GM19452 (cell line): ENCODE results near the gene UNK.
A peak's percentile ranks its signal among the peaks of the same experiment; 100 is the strongest.

Experiments used
- ATAC-seq: cut with Tn5 transposase; IDR thresholded peaks from one replicate; pipeline ENCODE4 v1.9.1; 2021; ENCODE audit not compliant: unreplicated experiment

Gene UNK, protein sequence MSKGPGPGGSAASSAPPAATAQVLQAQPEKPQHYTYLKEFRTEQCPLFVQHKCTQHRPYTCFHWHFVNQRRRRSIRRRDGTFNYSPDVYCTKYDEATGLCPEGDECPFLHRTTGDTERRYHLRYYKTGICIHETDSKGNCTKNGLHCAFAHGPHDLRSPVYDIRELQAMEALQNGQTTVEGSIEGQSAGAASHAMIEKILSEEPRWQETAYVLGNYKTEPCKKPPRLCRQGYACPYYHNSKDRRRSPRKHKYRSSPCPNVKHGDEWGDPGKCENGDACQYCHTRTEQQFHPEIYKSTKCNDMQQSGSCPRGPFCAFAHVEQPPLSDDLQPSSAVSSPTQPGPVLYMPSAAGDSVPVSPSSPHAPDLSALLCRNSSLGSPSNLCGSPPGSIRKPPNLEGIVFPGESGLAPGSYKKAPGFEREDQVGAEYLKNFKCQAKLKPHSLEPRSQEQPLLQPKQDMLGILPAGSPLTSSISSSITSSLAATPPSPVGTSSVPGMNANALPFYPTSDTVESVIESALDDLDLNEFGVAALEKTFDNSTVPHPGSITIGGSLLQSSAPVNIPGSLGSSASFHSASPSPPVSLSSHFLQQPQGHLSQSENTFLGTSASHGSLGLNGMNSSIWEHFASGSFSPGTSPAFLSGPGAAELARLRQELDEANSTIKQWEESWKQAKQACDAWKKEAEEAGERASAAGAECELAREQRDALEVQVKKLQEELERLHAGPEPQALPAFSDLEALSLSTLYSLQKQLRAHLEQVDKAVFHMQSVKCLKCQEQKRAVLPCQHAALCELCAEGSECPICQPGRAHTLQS

DNA sequence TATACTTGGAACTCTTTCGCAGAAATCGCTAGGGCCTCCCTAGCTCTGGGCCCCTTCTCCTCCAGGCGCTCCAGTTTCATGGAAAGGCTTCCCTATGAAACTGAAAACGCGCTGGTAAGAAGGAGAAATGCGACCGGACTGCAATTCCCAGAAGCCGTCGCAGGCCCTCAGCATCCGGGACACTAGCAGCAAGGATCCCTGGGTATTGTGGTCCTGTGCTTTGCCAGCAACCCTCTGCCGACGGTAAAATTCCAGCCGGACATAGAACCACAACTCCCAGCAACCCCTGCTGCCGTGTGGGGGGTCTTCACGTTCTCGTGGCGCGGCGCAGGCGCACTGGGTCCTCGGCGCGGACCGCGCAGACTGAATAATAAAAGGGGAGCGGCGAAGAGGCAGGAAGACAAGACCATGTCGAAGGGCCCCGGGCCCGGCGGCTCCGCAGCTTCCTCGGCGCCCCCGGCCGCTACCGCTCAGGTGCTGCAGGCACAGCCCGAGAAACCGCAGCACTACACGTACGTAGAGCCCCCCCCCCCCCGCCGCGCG lies at the start of gene UNK:
Gene UNK, plus strand, starts transcription at position 334 of the 543 bp plus-strand sequence. Its CDS starts 75 bp downstream, at position 409.
- ATAC-seq, result peak; percentile 57

DNA sequence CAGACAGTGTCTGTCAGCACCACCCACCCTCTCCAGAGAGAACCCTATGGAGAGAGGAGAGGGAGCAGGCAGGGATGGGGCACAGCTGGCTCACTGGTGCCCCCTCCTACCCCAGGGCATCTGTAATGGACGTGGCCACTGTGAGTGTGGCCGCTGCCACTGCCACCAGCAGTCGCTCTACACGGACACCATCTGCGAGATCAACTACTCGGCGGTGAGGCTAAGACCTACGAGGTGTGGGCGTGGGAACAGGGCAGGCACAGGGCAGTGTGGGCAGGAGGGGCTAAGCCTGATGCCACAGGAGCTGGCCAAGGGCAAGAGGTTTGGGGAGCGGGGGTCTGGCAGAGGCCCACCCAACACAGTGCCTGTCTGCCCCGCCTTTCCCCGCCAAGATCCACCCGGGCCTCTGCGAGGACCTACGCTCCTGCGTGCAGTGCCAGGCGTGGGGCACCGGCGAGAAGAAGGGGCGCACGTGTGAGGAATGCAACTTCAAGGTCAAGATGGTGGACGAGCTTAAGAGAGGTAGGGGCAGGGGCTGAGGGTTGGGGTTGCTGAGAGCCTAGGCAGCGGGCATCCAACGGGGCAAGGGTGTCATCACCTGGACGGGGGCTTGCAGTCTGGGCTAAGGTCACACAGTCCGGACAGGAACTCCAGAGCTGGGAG lies 48.3 kb upstream of the UNK start:
- ATAC-seq, result no peak

DNA sequence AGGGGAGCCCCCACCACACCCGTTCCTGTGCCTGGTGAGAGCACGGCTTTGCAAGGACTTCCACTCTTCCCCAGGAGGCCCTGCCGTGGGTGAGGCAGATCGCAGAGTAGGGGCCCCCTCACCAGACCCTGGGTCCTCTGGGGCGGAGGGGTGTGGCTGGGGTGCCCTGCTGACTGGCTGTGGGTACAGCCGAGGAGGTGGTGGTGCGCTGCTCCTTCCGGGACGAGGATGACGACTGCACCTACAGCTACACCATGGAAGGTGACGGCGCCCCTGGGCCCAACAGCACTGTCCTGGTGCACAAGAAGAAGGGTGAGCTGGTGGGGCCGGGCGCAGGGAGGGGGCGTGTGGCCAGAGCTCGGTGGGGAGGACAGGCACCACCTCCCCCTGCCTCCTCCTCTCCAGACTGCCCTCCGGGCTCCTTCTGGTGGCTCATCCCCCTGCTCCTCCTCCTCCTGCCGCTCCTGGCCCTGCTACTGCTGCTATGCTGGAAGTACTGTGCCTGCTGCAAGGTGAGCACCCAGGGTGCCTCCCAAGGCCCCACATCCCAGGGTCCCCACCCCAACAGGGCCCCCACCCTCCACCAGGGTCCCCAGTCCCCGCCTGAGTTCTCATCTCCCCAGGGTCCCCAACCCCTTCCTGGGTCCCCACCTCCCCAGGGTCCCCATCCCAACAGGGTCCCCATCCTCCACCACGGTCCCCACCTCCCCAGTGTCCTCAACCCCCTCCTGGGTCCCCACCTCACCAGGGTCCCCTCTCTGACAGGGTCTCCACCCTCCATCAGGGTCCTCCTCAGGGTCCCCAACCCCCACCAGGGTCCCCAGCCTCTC lies 47.3 kb upstream of the UNK start:
- ATAC-seq, result no peak

DNA sequence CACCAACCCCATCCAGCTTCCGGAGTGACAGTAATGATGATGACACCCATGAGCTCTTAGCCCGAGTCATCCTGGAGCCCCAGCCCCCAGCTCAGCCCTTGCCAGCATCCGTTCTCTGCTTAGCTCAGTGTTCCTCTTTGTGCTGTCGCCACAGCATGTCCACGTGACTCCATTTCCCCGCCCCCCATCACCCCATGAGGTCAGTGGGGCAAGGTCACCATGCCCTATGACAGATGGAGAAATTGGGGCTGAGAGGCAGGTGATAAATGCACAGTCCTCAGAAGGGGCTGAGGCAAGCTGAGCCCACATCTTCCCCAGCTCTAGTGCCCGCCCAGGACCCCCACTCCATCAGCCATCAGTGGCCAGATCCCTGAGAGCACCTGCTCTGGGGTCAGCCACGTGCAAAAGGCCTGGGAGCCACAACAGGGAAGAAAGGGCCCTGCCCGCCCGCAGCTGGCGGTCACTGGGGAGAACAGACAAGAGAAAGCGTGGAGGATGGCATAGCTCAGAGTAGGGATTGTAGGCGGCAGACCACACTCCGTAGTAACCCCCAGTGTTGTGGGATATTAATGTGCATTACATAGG lies 46.3 kb upstream of the UNK start:
- no peak for ATAC-seq

DNA sequence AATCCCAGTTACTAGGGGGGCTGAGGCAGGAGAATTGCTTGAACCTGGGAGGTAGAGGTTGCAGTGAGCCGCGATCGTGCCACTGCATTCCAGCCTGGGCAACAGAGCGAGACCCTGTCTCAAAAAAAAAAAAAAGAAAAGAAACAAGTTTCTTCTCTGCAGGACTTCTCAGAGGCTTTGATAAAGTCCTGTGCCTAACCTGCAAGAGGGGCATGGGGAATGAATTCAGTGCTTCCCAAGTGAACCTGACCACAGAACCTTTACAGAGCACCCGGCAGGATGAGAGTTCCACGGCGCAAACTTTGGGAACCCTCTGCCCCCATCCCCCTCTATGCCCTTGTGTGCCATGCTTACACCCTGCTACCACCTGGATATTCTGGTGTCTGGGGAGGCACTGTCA lies 45.4 kb upstream of the UNK start:
- ATAC-seq, result no peak

DNA sequence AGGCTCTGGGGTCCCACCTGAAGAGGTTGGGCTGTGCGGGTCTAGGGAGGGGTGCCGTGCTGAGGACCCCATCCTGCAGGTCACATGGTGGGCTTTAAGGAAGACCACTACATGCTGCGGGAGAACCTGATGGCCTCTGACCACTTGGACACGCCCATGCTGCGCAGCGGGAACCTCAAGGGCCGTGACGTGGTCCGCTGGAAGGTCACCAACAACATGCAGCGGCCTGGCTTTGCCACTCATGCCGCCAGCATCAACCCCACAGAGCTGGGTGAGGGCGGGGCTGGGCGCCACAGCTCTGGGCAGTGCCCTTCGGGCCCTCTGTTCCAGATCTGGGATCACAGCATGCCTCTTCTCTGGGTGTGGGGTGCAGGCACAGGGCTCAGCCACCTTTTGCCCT lies 44.8 kb upstream of the UNK start:
- ATAC-seq, result no peak

DNA sequence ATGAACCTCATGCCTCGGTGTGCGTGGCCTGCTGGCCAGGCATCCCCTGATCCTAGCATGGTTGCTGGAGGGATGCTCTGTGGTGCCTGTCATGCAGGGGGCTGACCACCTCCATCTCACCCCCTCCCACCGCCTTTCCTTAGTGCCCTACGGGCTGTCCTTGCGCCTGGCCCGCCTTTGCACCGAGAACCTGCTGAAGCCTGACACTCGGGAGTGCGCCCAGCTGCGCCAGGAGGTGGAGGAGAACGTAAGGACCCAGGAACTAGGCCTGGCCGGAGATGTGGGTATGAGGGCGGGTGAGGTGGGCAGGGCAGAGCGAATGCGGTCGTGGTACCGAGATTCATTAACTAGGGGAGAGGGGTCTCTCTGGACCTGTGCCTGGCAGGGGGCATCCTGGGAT lies 44.4 kb upstream of the UNK start:
- ATAC-seq, result no peak

DNA sequence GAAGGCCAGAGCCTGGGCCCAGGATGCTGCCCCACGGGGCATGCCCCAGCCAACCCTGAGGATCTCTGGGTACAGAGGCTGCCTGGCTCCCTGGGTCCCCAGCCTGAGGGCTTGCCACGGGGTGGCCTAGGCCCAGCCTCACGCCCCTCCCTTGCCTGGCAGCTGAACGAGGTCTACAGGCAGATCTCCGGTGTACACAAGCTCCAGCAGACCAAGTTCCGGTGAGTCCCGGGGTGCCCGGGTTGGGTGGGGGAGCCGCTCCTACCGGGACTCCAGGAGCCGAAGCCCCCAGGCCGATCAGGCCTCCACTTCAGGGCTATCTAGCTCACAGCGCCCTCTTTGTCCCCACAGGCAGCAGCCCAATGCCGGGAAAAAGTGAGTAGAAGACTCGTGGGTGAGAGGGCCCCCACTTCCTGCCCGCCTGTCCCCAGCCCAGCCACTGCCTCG lies 44.0 kb upstream of the UNK start:
- no peak for ATAC-seq

DNA sequence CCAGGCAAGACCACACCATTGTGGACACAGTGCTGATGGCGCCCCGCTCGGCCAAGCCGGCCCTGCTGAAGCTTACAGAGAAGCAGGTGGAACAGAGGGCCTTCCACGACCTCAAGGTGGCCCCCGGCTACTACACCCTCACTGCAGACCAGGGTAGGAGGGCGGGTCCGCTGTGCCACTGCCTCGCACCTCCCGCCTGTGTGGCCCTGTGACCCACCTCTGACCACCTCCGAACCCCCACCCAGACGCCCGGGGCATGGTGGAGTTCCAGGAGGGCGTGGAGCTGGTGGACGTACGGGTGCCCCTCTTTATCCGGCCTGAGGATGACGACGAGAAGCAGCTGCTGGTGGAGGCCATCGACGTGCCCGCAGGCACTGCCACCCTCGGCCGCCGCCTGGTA lies 42.3 kb upstream of the UNK start:
- ATAC-seq, result no peak

DNA sequence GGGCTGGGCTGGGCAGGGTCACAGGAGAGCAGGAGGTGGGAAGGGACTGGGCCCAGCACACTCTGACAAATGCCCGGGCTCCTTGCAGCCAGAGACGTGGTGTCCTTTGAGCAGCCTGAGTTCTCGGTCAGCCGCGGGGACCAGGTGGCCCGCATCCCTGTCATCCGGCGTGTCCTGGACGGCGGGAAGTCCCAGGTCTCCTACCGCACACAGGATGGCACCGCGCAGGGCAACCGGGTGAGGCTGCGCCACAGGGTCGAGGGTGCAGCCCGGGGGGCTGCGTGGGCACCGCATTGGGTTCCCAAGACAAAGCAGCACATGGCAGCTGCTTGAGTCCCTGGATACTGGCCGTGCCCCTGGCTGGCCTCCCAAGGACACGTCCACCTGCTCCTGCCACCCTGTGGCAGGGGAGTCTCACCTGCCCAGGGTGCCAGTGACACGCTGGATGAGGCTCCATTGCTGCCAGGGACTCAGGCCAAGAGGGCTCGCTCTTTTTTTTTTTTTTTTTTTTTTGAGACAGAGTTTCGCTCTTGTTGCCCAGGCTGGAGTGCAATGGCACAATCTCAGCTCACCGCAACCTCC lies 40.9 kb upstream of the UNK start:
- no peak for ATAC-seq

DNA sequence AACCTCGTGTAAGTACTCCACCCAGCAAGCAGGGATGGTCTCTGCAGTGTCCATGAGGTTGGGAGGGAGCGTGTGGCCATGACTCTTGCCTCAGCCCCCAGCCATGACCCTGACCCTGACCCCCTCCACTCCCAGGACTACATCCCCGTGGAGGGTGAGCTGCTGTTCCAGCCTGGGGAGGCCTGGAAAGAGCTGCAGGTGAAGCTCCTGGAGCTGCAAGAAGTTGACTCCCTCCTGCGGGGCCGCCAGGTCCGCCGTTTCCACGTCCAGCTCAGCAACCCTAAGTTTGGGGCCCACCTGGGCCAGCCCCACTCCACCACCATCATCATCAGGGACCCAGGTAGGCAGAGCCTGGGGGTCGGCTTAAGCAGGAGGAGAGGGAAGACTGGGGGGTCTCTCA lies 35.9 kb upstream of the UNK start:
- no peak for ATAC-seq

DNA sequence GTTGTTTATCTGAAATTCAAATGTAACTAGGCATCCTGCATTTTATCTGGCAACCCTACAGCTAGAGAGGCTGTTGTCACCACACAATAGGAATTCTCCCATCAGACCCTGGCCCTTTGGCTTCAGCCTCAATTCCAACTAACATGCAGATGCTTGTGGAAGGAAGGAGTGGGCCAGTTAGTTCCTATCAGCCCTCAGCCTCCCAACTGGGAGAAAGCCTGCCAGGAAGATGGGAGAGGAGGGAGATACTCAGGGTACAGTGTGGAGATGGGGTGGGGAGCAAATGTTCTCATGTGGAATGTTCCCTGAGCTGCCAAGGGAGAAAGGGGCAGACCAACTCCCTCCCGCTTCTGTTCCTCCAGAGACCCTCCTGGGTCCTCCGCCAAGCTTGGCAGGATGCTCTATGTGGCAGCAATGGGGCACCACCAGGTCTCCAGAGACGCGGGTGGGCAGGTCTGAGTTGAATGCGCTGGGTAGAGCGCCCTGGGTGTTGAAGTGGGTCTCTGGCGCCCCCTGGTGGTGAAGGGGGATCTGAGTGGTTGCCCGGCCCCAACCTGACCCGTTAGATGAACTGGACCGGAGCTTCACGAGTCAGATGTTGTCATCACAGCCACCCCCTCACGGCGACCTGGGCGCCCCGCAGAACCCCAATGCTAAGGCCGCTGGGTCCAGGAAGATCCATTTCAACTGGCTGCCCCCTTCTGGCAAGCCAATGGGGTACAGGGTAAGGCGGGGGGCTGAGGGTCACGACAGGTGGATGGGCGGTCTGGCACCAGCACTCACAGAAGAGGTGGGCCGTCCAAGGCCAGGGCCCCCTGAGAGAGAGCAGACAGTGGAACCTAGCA lies 34.8 kb upstream of the UNK start:
- ATAC-seq, result no peak

DNA sequence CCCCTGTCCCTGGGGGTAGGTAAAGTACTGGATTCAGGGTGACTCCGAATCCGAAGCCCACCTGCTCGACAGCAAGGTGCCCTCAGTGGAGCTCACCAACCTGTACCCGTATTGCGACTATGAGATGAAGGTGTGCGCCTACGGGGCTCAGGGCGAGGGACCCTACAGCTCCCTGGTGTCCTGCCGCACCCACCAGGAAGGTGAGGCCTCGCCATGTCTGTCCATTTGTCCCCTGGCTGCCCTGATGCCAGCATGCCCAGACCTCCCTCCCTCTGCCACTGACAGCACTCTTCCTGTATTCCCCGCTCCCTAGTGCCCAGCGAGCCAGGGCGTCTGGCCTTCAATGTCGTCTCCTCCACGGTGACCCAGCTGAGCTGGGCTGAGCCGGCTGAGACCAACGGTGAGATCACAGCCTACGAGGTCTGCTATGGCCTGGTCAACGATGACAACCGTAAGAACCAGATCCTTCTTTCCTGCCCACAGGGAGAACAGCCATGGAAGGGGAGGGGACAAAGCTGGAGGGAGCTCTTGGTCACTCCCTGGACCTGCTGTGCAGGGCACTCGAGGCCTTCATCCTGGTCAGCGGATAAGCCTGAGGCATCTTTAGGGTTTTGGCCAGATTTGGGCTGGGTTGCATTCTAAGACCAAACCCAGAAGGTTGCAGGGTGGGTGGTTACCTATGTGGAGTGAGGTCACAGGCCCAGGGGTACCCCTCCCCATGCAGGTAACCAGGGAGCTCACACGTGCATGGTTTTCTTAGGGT lies 33.8 kb upstream of the UNK start:
- no peak for ATAC-seq

DNA sequence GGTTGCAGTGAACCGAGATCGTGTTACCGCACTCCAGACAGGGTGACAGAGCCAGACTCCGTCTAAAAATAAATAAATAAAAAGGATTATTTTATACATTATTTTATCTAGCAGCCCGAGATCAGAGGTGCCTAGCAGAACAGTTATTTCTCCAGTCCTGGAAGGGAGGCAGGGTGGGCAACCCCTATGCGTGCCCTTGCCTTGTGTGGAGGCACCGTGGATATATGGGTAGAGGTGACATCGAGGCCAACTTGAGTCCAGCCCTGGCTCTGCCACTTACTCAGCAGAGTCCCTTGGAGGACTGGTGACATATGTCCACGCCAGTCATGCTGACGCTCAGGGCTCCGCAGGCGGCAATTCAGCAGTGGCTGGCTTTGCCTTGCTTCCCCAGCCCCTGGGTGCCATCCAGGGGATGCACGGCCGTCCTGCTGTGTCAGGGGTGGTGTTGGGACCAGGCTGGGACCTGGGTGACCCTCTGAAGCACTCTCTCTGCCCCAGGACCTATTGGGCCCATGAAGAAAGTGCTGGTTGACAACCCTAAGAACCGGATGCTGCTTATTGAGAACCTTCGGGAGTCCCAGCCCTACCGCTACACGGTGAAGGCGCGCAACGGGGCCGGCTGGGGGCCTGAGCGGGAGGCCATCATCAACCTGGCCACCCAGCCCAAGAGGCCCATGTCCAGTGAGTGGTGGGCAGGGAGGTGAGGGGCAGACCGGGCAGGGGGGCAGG lies 32.8 kb upstream of the UNK start:
- no peak for ATAC-seq

DNA sequence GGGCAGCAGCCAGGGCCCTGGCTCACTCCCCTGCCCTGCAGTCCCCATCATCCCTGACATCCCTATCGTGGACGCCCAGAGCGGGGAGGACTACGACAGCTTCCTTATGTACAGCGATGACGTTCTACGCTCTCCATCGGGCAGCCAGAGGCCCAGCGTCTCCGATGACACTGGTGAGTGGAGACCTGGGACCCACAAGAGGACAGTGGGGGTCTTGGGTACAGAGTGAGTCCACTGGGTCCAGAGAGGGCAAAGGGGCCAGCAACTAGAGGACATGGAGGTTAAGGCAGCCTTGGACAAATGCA lies 32.2 kb upstream of the UNK start:
- no peak for ATAC-seq

DNA sequence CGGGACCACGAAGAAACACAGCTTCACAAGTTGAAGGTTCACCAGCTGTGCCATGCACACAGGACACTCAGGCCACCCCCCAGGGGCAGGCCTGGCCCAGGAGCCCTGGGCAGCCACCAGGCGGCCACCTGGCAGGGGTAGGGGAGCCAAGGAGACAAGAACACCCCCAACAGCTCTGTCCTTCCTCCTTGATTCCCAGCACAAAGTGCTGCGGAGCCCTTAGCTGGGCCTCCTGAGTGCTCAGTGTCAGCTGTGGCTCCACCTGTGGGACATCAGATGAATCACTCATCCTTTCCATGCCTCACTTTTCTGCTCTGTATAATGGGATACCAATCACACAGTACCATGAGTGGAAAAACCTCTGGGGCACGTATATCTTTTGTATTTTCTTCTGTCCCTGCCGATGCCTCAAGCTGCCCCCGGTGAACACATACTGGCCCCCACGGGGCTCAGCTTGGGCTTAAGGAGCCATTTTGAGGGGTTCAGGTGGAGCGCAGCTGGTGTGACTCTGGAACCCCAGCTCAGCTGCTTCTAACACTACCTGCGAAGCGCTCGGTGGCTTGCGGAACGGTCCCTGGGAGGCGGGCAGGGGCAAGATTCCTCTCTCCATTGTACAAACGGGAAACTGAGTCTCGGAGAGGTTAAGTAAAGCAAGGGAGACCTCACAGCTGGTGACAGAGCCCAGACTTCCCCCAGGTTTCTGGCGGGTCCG lies 31.6 kb upstream of the UNK start:
- no peak for ATAC-seq
